ENCODE results near the gene RPL38.

RPL38 gene

GRCh38 chr17:74252211-74252610 lies 48.7 kb downstream of the RPL38 start:
- no peak for DNase-seq

- DNase-seq, result no peak
Observed at GRCh38 chr17:74253036-74253435, 49.6 kb downstream of the RPL38 start.

GRCh38 chr17:74257311-74257710 lies 53.8 kb downstream of the RPL38 start:
- DNase-seq, result no peak

- DNase-seq, result no peak
Observed at GRCh38 chr17:74259667-74260524, 56.4 kb downstream of the RPL38 start.
